MM.1S (cell line): Measurements from ENCODE around the gene ZNF718.

Experiments used
- EZH2 ChIP-seq: fragments of 300-600 bp; sonication (generic); optimal IDR thresholded peaks from 2 replicates; pipeline ENCODE3; 2017; ENCODE audit warnings: low read depth, mild to moderate bottlenecking, antibody characterized with exemption, low read length, mixed read lengths
- EZH2phosphoT487 ChIP-seq: fragments of 300-600 bp; sonication (generic); IDR thresholded peaks from 2 replicates; pipeline ENCODE4 v1.6.1; 2018; ENCODE audit warnings: antibody characterized with exemption, low read length
- TF ChIP-seq, protein P1 (sequence below): fragments of 300-600 bp; sonication (generic); IDR thresholded peaks from 2 replicates; pipeline ENCODE4 v1.5.1; 2016; ENCODE audit warnings: antibody characterized with exemption, low read length, mixed read lengths

DNA sequence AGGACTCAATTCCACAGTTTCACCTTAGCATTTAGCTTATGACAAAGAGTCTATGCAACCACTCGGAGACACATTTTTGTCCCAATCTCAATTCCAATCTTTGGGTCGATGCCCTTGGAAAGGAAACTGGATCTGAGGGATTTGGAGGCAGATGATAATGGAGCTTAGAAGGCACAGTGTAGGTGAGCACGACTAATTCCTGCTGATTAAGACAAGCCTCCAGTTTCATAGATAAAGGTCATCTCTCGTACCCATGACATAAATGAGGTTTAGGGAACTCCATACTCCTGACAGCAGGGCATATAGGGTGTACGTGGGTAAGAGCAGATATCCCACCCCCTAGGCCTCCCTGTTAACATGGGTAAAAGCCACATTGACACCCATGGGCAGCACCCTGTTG, 24.4 kb upstream of the ZNF718 start:
- TF ChIP-seq, protein P1, sequence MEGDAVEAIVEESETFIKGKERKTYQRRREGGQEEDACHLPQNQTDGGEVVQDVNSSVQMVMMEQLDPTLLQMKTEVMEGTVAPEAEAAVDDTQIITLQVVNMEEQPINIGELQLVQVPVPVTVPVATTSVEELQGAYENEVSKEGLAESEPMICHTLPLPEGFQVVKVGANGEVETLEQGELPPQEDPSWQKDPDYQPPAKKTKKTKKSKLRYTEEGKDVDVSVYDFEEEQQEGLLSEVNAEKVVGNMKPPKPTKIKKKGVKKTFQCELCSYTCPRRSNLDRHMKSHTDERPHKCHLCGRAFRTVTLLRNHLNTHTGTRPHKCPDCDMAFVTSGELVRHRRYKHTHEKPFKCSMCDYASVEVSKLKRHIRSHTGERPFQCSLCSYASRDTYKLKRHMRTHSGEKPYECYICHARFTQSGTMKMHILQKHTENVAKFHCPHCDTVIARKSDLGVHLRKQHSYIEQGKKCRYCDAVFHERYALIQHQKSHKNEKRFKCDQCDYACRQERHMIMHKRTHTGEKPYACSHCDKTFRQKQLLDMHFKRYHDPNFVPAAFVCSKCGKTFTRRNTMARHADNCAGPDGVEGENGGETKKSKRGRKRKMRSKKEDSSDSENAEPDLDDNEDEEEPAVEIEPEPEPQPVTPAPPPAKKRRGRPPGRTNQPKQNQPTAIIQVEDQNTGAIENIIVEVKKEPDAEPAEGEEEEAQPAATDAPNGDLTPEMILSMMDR = no peak
- TF ChIP-seq EZH2 (no peak), EZH2phosphoT487 (no peak)
